ENCODE data around the gene B3GNT5.

The B3GNT5 gene

GRCh38 chr3:183291497-183292031, 38.5 kb downstream of the B3GNT5 start:
- no peaks in the 10 kb centered on the region for H3K4me1 ChIP-seq (ENCODE audit: control insufficient read depth, insufficient read depth, low read length, poor library complexity, severe bottlenecking)
- H3K4me3 ChIP-seq (ENCODE audit: extremely low read depth, insufficient read depth, low read length, poor library complexity, severe bottlenecking): no peak overlapping the region
- H3K9me3 ChIP-seq (ENCODE audit: control insufficient read depth, low read length): no peaks in the 10 kb centered on the region
- H3K27ac ChIP-seq (ENCODE audit: low read depth, low read length, severe bottlenecking): no peak overlapping the region
- 81 to 95% methylated on average over 3 of the region's 4 CpGs for WGBS, 2 experiments (ENCODE audit: insufficient coverage in 2 of 2)
- no peaks in the 10 kb centered on the region for H3K36me3 ChIP-seq (ENCODE audit: control insufficient read depth, insufficient read depth, low read length)

GRCh38 chr3:183293966-183294365, 40.9 kb downstream of the B3GNT5 start:
- Histone ChIP-seq H3K9me3 (ENCODE audit: control insufficient read depth, low read length) (no peaks in the 10 kb centered on the region), H3K4me1 (ENCODE audit: control insufficient read depth, insufficient read depth, low read length, poor library complexity, severe bottlenecking) (peaks cover 4% of the 10 kb centered on the region), H3K27ac (ENCODE audit: low read depth, low read length, severe bottlenecking) (no peak overlapping the region), H3K4me3 (ENCODE audit: extremely low read depth, insufficient read depth, low read length, poor library complexity, severe bottlenecking) (no peak overlapping the region), H3K36me3 (ENCODE audit: control insufficient read depth, insufficient read depth, low read length) (no peaks in the 10 kb centered on the region)
- WGBS, 2 experiments (ENCODE audit: insufficient coverage in 2 of 2): 86 to 91% methylated on average over 2 of the region's 2 CpGs

DNA sequence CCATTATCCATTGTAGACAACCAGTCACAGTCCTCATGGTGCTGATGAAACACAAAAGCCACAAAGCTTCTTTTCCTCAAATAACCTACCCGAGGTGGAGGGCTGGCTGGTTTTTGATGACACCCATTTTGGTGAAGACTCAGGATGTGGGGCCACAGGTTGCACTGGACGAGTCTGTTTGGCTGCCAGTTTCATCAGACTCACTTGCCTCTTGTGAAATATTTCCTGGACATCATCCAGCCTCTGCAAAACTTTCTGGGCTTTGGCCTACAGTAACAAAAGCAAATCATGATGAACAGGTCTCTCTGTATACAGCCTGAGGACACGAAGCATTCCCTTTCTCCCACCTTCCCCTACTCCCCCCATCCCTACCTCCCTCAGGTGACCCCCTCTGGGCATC, 42.2 kb downstream of the B3GNT5 start:
- H3K9me3 ChIP-seq (ENCODE audit: control insufficient read depth, low read length): no peaks in the 10 kb centered on the region
- WGBS, 2 experiments (ENCODE audit: insufficient coverage in 2 of 2): 82% methylated on average over 3 of the region's 3 CpGs
- H3K27ac ChIP-seq (ENCODE audit: low read depth, low read length, severe bottlenecking): no peak overlapping the region
- no peak overlapping the region for H3K4me3 ChIP-seq (ENCODE audit: extremely low read depth, insufficient read depth, low read length, poor library complexity, severe bottlenecking)
- H3K36me3 ChIP-seq (ENCODE audit: control insufficient read depth, insufficient read depth, low read length): no peaks in the 10 kb centered on the region
- peaks cover 8% of the 10 kb centered on the region for H3K4me1 ChIP-seq (ENCODE audit: control insufficient read depth, insufficient read depth, low read length, poor library complexity, severe bottlenecking)

GRCh38 chr3:183296944-183297343, 43.9 kb downstream of the B3GNT5 start:
- no peak overlapping the region for H3K4me3 ChIP-seq (ENCODE audit: extremely low read depth, insufficient read depth, low read length, poor library complexity, severe bottlenecking)
- H3K9me3 ChIP-seq (ENCODE audit: control insufficient read depth, low read length): no peaks in the 10 kb centered on the region
- no peaks in the 10 kb centered on the region for H3K36me3 ChIP-seq (ENCODE audit: control insufficient read depth, insufficient read depth, low read length)
- H3K4me1 ChIP-seq (ENCODE audit: control insufficient read depth, insufficient read depth, low read length, poor library complexity, severe bottlenecking): peaks cover 8% of the 10 kb centered on the region
- WGBS, 2 experiments (ENCODE audit: insufficient coverage in 2 of 2): 89 to 92% methylated on average over 12 of the region's 12 CpGs
- H3K27ac ChIP-seq (ENCODE audit: low read depth, low read length, severe bottlenecking): no peak overlapping the region

DNA sequence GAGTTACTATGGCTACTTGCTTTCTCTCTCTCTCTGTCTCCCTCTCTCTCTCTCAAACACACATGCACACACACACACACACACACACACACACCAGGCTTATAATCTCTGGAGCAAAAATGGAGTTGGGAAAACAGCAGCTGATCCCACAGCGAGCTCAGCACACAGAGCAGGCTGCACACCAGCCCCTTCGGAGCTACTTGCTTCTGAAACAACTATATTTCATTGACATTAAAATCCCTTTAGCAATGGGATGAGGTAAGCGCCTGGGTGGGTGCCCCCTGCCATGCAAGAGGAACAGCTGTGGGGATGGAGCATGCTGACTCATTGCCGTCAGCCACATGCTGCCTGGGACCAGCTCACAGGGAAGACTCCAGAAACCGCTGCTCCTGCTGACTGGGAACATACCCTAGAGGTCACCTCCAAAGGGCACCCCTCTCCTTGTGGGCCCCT, 45.7 kb downstream of the B3GNT5 start:
- Histone ChIP-seq H3K9me3 (ENCODE audit: control insufficient read depth, low read length) (no peaks in the 10 kb centered on the region), H3K27ac (ENCODE audit: low read depth, low read length, severe bottlenecking) (no peak overlapping the region), H3K4me1 (ENCODE audit: control insufficient read depth, insufficient read depth, low read length, poor library complexity, severe bottlenecking) (peaks cover 8% of the 10 kb centered on the region), H3K4me3 (ENCODE audit: extremely low read depth, insufficient read depth, low read length, poor library complexity, severe bottlenecking) (no peak overlapping the region), H3K36me3 (ENCODE audit: control insufficient read depth, insufficient read depth, low read length) (no peaks in the 10 kb centered on the region)
- 32 to 63% methylated on average over 2 to 3 of the region's 5 CpGs for WGBS, 2 experiments (ENCODE audit: insufficient coverage in 2 of 2)

DNA sequence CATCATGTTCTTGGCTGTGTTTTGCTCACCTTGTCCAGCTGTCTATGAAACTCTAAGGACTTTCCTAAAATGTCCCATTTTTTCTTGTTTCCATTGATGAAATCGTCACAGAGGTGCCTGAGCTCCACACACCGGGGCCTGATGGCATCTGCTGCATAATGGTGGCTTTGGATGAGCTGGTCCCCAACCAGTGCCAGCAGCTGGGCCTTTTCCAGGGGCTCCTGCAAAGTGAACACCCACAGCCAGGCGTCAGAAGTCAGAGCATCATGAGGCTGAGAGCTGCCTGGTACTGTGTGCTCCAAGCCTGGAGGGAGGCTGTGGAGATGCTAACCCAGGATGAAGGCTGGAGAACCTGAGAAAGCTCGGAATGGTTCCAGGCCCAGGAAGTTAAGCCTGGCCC, 46.9 kb downstream of the B3GNT5 start:
- H3K4me3 ChIP-seq (ENCODE audit: extremely low read depth, insufficient read depth, low read length, poor library complexity, severe bottlenecking): no peak overlapping the region
- no peaks in the 10 kb centered on the region for H3K9me3 ChIP-seq (ENCODE audit: control insufficient read depth, low read length)
- peaks cover 8% of the 10 kb centered on the region for H3K4me1 ChIP-seq (ENCODE audit: control insufficient read depth, insufficient read depth, low read length, poor library complexity, severe bottlenecking)
- H3K27ac ChIP-seq (ENCODE audit: low read depth, low read length, severe bottlenecking): no peak overlapping the region
- 90 to 91% methylated on average over 3 to 4 of the region's 4 CpGs for WGBS, 2 experiments (ENCODE audit: insufficient coverage in 2 of 2)
- H3K36me3 ChIP-seq (ENCODE audit: control insufficient read depth, insufficient read depth, low read length): no peaks in the 10 kb centered on the region

DNA sequence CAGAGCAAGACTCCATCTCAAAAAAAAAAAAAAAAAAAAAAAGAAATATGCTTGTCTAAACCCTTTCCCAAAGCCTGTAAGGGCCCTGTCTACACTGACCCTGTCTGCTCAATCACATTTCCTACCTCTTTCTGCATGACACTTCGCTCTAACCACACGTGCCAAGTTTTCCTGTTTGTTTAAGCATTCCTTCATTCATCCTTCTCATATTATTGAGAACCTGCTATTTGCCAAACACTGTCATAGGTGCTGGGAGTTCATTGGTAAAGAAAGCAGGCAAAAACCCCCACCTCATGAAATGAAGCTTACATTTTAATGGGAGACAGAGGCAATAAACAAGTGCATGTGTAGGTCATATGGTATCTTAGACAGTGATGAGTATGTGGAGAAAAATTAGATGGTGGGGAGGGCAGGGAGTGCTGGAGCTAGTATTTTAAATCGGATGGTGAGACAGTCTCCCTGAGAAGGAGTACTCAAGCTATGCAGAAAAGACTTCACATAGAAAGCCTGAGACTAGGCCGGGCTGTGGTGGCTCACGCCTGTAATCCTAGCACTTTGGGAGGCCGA, 48.0 kb downstream of the B3GNT5 start:
- H3K36me3 ChIP-seq (ENCODE audit: control insufficient read depth, insufficient read depth, low read length): no peaks in the 10 kb centered on the region

GRCh38 chr3:183301937-183302580, 49.0 kb downstream of the B3GNT5 start:
- no peak overlapping the region for H3K27ac ChIP-seq (ENCODE audit: low read depth, low read length, severe bottlenecking)
- peaks cover 10% of the 10 kb centered on the region for H3K4me1 ChIP-seq (ENCODE audit: control insufficient read depth, insufficient read depth, low read length, poor library complexity, severe bottlenecking)
- H3K36me3 ChIP-seq (ENCODE audit: control insufficient read depth, insufficient read depth, low read length): no peaks in the 10 kb centered on the region
- no peak overlapping the region for H3K4me3 ChIP-seq (ENCODE audit: extremely low read depth, insufficient read depth, low read length, poor library complexity, severe bottlenecking)
- no peaks in the 10 kb centered on the region for H3K9me3 ChIP-seq (ENCODE audit: control insufficient read depth, low read length)
- 86 to 91% methylated on average over 8 of the region's 8 CpGs for WGBS, 2 experiments (ENCODE audit: insufficient coverage in 2 of 2)

More for the DNA sequence above, 48.0 kb downstream of the B3GNT5 start:
- Histone ChIP-seq H3K27ac (ENCODE audit: low read depth, low read length, severe bottlenecking) (no peak overlapping the region), H3K9me3 (ENCODE audit: control insufficient read depth, low read length) (no peaks in the 10 kb centered on the region), H3K4me3 (ENCODE audit: extremely low read depth, insufficient read depth, low read length, poor library complexity, severe bottlenecking) (no peak overlapping the region), H3K4me1 (ENCODE audit: control insufficient read depth, insufficient read depth, low read length, poor library complexity, severe bottlenecking) (peaks cover 8% of the 10 kb centered on the region)
- WGBS, 2 experiments (ENCODE audit: insufficient coverage in 2 of 2): 90 to 100% methylated on average over 3 to 5 of the region's 6 CpGs

- H3K27ac ChIP-seq (ENCODE audit: low read depth, low read length, severe bottlenecking): no peak overlapping the region
- no peaks in the 10 kb centered on the region for H3K9me3 ChIP-seq (ENCODE audit: control insufficient read depth, low read length)
- 82 to 95% methylated on average over 2 of the region's 2 CpGs for WGBS, 2 experiments (ENCODE audit: insufficient coverage in 2 of 2)
- no peaks in the 10 kb centered on the region for H3K36me3 ChIP-seq (ENCODE audit: control insufficient read depth, insufficient read depth, low read length)
- no peak overlapping the region for H3K4me3 ChIP-seq (ENCODE audit: extremely low read depth, insufficient read depth, low read length, poor library complexity, severe bottlenecking)
- H3K4me1 ChIP-seq (ENCODE audit: control insufficient read depth, insufficient read depth, low read length, poor library complexity, severe bottlenecking): peaks cover 13% of the 10 kb centered on the region
Observed at GRCh38 chr3:183303690-183304089, 50.6 kb downstream of the B3GNT5 start.

DNA sequence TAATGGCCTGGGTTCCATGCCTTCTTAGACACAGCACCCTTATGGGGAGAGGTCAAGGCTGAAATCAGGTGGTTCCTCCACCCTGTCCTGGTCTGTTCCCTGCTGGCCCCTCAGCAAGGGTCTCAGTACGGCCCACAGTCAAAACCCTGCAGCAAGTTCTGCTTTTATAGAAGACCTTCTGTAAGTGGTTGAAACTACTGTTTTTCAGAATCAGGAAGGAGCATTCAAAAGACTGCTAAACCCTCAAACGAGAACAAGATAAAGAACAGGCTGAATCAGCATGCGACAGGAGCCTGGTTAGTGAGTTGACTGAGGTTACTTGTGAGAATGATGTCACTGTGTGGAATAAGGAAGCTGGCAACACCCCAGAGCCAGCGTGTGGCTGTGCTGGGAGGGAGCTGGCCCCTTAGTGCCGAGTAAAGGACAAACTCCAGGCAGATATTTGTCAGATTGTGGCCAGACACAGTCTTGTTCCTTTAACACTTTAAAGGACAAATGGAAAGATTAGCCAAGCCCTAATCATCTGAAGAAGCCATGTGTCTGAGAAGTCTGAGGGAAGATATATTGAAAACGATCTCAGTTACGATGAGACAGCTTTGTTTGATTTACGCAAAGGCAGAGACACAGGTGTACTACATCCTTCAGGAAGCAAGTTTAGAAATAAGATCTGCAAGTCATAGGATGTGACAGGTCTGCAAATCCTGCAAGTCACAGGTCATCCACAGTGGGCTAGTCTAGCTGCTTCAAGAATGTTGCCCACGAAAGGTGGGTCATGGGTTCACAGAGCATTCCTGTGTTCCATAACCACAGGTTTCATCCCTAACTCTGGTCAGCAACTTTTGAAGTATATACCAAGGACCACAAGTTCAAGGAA, 54.0 kb downstream of the B3GNT5 start:
- WGBS, 2 experiments (ENCODE audit: insufficient coverage in 2 of 2): 74 to 81% methylated on average over 8 to 9 of the region's 9 CpGs
- H3K9me3 ChIP-seq (ENCODE audit: control insufficient read depth, low read length): no peaks in the 10 kb centered on the region
- no peak overlapping the region for H3K27ac ChIP-seq (ENCODE audit: low read depth, low read length, severe bottlenecking)

More for the DNA sequence above, 54.0 kb downstream of the B3GNT5 start:
- H3K4me3 ChIP-seq (ENCODE audit: extremely low read depth, insufficient read depth, low read length, poor library complexity, severe bottlenecking): no peak overlapping the region
- H3K36me3 ChIP-seq (ENCODE audit: control insufficient read depth, insufficient read depth, low read length): no peaks in the 10 kb centered on the region
- H3K4me1 ChIP-seq (ENCODE audit: control insufficient read depth, insufficient read depth, low read length, poor library complexity, severe bottlenecking): peaks cover 6% of the 10 kb centered on the region

Measured in mesodermal cell (in vitro differentiated cells).